ENCODE results near the gene TM2D1.

- TF ChIP-seq CTCF (IDR thresholded peaks at IDR 0.05) (no peak), EP300 (IDR thresholded peaks at IDR 0.05) (no peak)
Observed at GRCh38 chr1:61687901-61688300, 37.0 kb downstream of the TM2D1 start.
